Urinary bladder (tissue), 4 donors: Measurements from ENCODE around the gene MSH3. TPM values are rescaled to one million over a fixed set of nuclear protein-coding genes. Genes with fewer than 3 reads are reported as not detected.

Experiments
- DNase-seq: peaks from one replicate; pipeline ENCODE4 v3.0.0-alpha.2; 2015; ENCODE audit errors: extremely low spot score
- H3K27ac ChIP-seq: one replicate; pipeline ENCODE4 v1.5.1; 2013; ENCODE audit warnings: low read depth, mild to moderate bottlenecking, moderate library complexity
- H3K36me3 ChIP-seq: one replicate; pipeline ENCODE4 v1.6.1; 2013; ENCODE audit warnings: mild to moderate bottlenecking, moderate library complexity; ENCODE audit not compliant: insufficient read depth
- H3K4me1 ChIP-seq: one replicate; pipeline ENCODE4 v1.6.1; 2013; ENCODE audit warnings: mild to moderate bottlenecking, moderate library complexity; ENCODE audit not compliant: insufficient read depth
- H3K4me3 ChIP-seq: one replicate; pipeline ENCODE4 v1.5.1; 2013; ENCODE audit warnings: low read depth, low read length
- WGBS: extraction: QIAGEN DNeasy Blood & Tissue Kit; methylation state at CpG from one replicate; pipeline ENCODE4 v1.1.7; 2013; 5-methylcytosine and 5-hydroxymethylcytosine counted together
- polyA plus RNA-seq: library from polyadenylated mRNA; stranded (reverse); fragments of 200-250 nt; gene quantifications from one replicate; pipeline ENCODE4 v1.2.3, GENCODE V29; 2013
- small RNA-seq: library from RNA; depleted of rRNA; stranded (forward); fragments of <200 nt; gene quantifications from one replicate; pipeline ENCODE3, GENCODE V24; 2014
- total RNA-seq: library from RNA; depleted of rRNA; stranded (reverse); fragments of >200 nt; gene quantifications from one replicate; pipeline ENCODE4 v1.2.3, GENCODE V29; 2014
- donor health status: healthy with polysubstance abuse.
- donor health status: healthy.

The MSH3 gene
- total and polyA plus RNA-seq, 2 donors = 5.5 to 33.8 TPM

GRCh38 chr5:80917631-80918030, 263.2 kb downstream of the MSH3 start:
- no peaks in the 10 kb centered on the region for H3K36me3 ChIP-seq
- no peaks in the 10 kb centered on the region for H3K4me1 ChIP-seq
- H3K4me3 ChIP-seq = no peak overlapping the region
- WGBS = 54% methylated on average over 3 of the region's 3 CpGs
- no peak for DNase-seq
- H3K27ac ChIP-seq = no peak overlapping the region

GRCh38 chr5:80919678-80920196, 265.3 kb downstream of the MSH3 start:
- 82% methylated on average over 6 of the region's 6 CpGs for WGBS
- DNase-seq = no peak
- H3K36me3 ChIP-seq = no peaks in the 10 kb centered on the region

GRCh38 chr5:80920333-80920732, 265.9 kb downstream of the MSH3 start:
- Histone ChIP-seq H3K36me3 (no peaks in the 10 kb centered on the region), H3K4me3 (no peak overlapping the region), H3K4me1 (no peaks in the 10 kb centered on the region), H3K27ac (no peak overlapping the region)
- no peak for DNase-seq

More at GRCh38 chr5:80919678-80920196, 265.3 kb downstream of the MSH3 start:
- Histone ChIP-seq H3K4me1 (no peaks in the 10 kb centered on the region), H3K4me3 (no peak overlapping the region), H3K27ac (no peak overlapping the region)

- Histone ChIP-seq H3K36me3 (no peaks in the 10 kb centered on the region), H3K27ac (no peak overlapping the region), H3K4me1 (no peaks in the 10 kb centered on the region), H3K4me3 (no peak overlapping the region)
- DNase-seq = no peak
Observed at GRCh38 chr5:80921026-80921425, 266.6 kb downstream of the MSH3 start.

- 75% methylated on average over 1 of the region's 1 CpG for WGBS
- Histone ChIP-seq H3K36me3 (no peaks in the 10 kb centered on the region), H3K4me1 (no peaks in the 10 kb centered on the region), H3K4me3 (no peak overlapping the region), H3K27ac (no peak overlapping the region)
- DNase-seq = no peak
Observed at GRCh38 chr5:80925931-80926330, 271.5 kb downstream of the MSH3 start.

Small RNA genes lying within 50 kb of the gene (small RNA-seq; reads per million reads assigned to genes)
- not detected for gene MTRNR2L2

Other genes starting within 250 kb of the MSH3 start
- gene ZFYVE16, start 246.6 kb upstream of the MSH3 start, total RNA-seq = 141 TPM
- gene ZFYVE16, start 246.6 kb upstream of the MSH3 start, polyA plus RNA-seq = 15.6 TPM
- gene FAM151B, start 166.6 kb upstream of the MSH3 start, total RNA-seq = 17.7 TPM
- 0.62 TPM for gene FAM151B, start 166.6 kb upstream of the MSH3 start, polyA plus RNA-seq
- gene ANKRD34B, start 84.4 kb upstream of the MSH3 start, total RNA-seq = not detected
- gene ANKRD34B, start 84.4 kb upstream of the MSH3 start, polyA plus RNA-seq = not detected
- gene DHFR, start 331 bp downstream of the MSH3 start, total RNA-seq = 30.5 TPM
- 11.3 TPM for gene DHFR, start 331 bp downstream of the MSH3 start, polyA plus RNA-seq